Endothelial cell of umbilical vein (primary cell): Measurements from ENCODE around the gene SLTM.
"Not testable (repeated sequence)": the region's sequence is repeated elsewhere in the genome, so short reads cannot be mapped to it uniquely, and the experiment has no call there.

Experiments
- CTCF ChIP-seq, 2 donors: IDR thresholded peaks; 1 replicate in 1 of 2; 2 replicates in 1 of 2; pipeline ENCODE4 v1.5.1; 2011; ENCODE audit warnings: low read length in 2 of 2, mild to moderate bottlenecking in 2 of 2, moderate library complexity in 2 of 2, control low read depth in 1 of 2, inconsistent platforms in 1 of 2, low read depth in 1 of 2; ENCODE audit not compliant: insufficient read depth in 1 of 2; ENCODE audit errors: extremely low read depth in 1 of 2
- EZH2 ChIP-seq: IDR thresholded peaks from 2 replicates; pipeline ENCODE4 v1.6.1; 2012; ENCODE audit warnings: borderline replicate concordance, low read depth, mild to moderate bottlenecking, moderate library complexity, low read length, inconsistent platforms; ENCODE audit not compliant: severe bottlenecking
- GATA2 ChIP-seq: IDR thresholded peaks from 2 replicates; pipeline ENCODE4 v1.7.0; 2011; ENCODE audit warnings: low read depth, mild to moderate bottlenecking, moderate library complexity, mixed read lengths, low read length; ENCODE audit not compliant: insufficient read length, insufficient read depth
- JUN ChIP-seq: IDR thresholded peaks from 2 replicates; pipeline ENCODE4 v1.6.1; 2011; ENCODE audit warnings: borderline replicate concordance, low read depth; ENCODE audit not compliant: insufficient read length, insufficient read depth
- POLR2A ChIP-seq: IDR thresholded peaks from 2 replicates; pipeline ENCODE4 v1.6.1; 2012; ENCODE audit warnings: low read depth, mild to moderate bottlenecking, control low read depth, low read length
- POLR2AphosphoS5 ChIP-seq: IDR thresholded peaks from 2 replicates; pipeline ENCODE4 v1.6.1; 2012; ENCODE audit warnings: low read depth, mild to moderate bottlenecking, control low read depth, low read length, moderate library complexity; ENCODE audit not compliant: insufficient read depth

GRCh38 chr15:58934974-58935373 lies 1.5 kb upstream of the SLTM start:
- TF ChIP-seq CTCF (IDR thresholded peaks at IDR 0.05; ENCODE audit: extremely low read depth in 1 of 2, insufficient read depth in 1 of 2, low read depth in 1 of 2, low read length in 2 of 2); POLR2A; POLR2AphosphoS5; GATA2; JUN; EZH2: not testable (repeated sequence)
